Progenitor cell of endocrine pancreas (in vitro differentiated cells): ENCODE data around the gene ORM1. TPM values are rescaled to one million over a fixed set of nuclear protein-coding genes. Genes with fewer than 3 reads are reported as not detected.
A peak's percentile ranks its signal among the peaks of the same experiment; 100 is the strongest.

Source experiments
- DNase-seq: peaks from one replicate; pipeline ENCODE4 v3.0.0; 2021; ENCODE audit warnings: low spot score; ENCODE audit not compliant: unreplicated experiment
- H3K27ac Mint-ChIP-seq: 2 replicates; pipeline ENCODE4 v1.8.0; 2021; ENCODE audit warnings: mild to moderate bottlenecking, moderate library complexity, mixed read lengths
- H3K27me3 Mint-ChIP-seq: 2 replicates; pipeline ENCODE4 v1.8.0; 2021; ENCODE audit warnings: mixed read lengths
- H3K36me3 Mint-ChIP-seq: 2 replicates; pipeline ENCODE4 v1.8.0; 2022; ENCODE audit warnings: mixed read lengths; ENCODE audit not compliant: insufficient read depth
- H3K4me1 Mint-ChIP-seq: 2 replicates; pipeline ENCODE4 v1.8.0; 2021; ENCODE audit warnings: low read depth, mixed read lengths
- H3K4me3 Mint-ChIP-seq: 2 replicates; pipeline ENCODE4 v1.8.0; 2021; ENCODE audit warnings: low read depth, mild to moderate bottlenecking, moderate library complexity, mixed read lengths
- H3K9me3 Mint-ChIP-seq: 2 replicates; pipeline ENCODE4 v1.8.0; 2021; ENCODE audit warnings: low read depth, mixed read lengths
- CTCF ChIP-seq: fragments of 200-600 bp; sonication (generic); IDR thresholded peaks from one replicate; pipeline ENCODE4 v1.5.0; 2021; ENCODE audit warnings: antibody characterized with exemption, mild to moderate bottlenecking; ENCODE audit not compliant: unreplicated experiment
- total RNA-seq: library from RNA; stranded (reverse); gene quantifications from 2 replicates; pipeline ENCODE4 v1.2.1, GENCODE V29; 2021

Gene ORM1
- total RNA-seq, 1 donor from 2014 or later: 9.3 TPM

- Mint-ChIP-seq H3K36me3 (peaks cover 29% of the 10 kb centered on the region), H3K9me3 (peaks cover 4% of the 10 kb centered on the region), H3K27me3 (no peaks in the 10 kb centered on the region), H3K27ac (peak overlapping the region; percentile 76), H3K4me3 (no peak overlapping the region), H3K4me1 (peaks cover 1% of the 10 kb centered on the region)
- no peak for TF ChIP-seq CTCF
- DNase-seq: no peak
These were observed 34.5 kb upstream of the ORM1 start for GRCh38 chr9:114288193-114289091.

- Mint-ChIP-seq H3K27me3 (no peaks in the 10 kb centered on the region), H3K36me3 (peaks cover 31% of the 10 kb centered on the region), H3K9me3 (peaks cover 4% of the 10 kb centered on the region), H3K4me1 (peaks cover 1% of the 10 kb centered on the region), H3K4me3 (no peak overlapping the region), H3K27ac (no peak overlapping the region)
- DNase-seq: no peak
- no peak for TF ChIP-seq CTCF
These were observed 33.8 kb upstream of the ORM1 start for GRCh38 chr9:114289106-114289505.

GRCh38 chr9:114289571-114290481, 33.1 kb upstream of the ORM1 start:
- no peak for TF ChIP-seq CTCF
- H3K9me3 Mint-ChIP-seq: peaks cover 10% of the 10 kb centered on the region
- H3K4me1 Mint-ChIP-seq: peaks cover 1% of the 10 kb centered on the region
- H3K4me3 Mint-ChIP-seq: no peak overlapping the region
- no peaks in the 10 kb centered on the region for H3K27me3 Mint-ChIP-seq
- no peak overlapping the region for H3K27ac Mint-ChIP-seq
- H3K36me3 Mint-ChIP-seq: peaks cover 37% of the 10 kb centered on the region
- DNase-seq: no peak

GRCh38 chr9:114290561-114290986, 32.3 kb upstream of the ORM1 start:
- no peak overlapping the region for H3K4me3 Mint-ChIP-seq
- peaks cover 15% of the 10 kb centered on the region for H3K9me3 Mint-ChIP-seq
- no peak for TF ChIP-seq CTCF
- H3K27me3 Mint-ChIP-seq: no peaks in the 10 kb centered on the region
- H3K27ac Mint-ChIP-seq: peak overlapping the region; percentile 85
- no peak for DNase-seq
- peaks cover 1% of the 10 kb centered on the region for H3K4me1 Mint-ChIP-seq
- peaks cover 41% of the 10 kb centered on the region for H3K36me3 Mint-ChIP-seq

- Mint-ChIP-seq H3K27ac (peak overlapping the region; percentile 85), H3K9me3 (peaks cover 19% of the 10 kb centered on the region), H3K36me3 (peaks cover 44% of the 10 kb centered on the region), H3K4me3 (no peak overlapping the region), H3K27me3 (no peaks in the 10 kb centered on the region), H3K4me1 (peaks cover 1% of the 10 kb centered on the region)
- TF ChIP-seq CTCF: peak; percentile 93
- DNase-seq: peak; percentile 73
These were observed 31.8 kb upstream of the ORM1 start for GRCh38 chr9:114291064-114291474.
